Left lung (tissue), 10 donors: ENCODE measurements around the gene MC1R. TPM values are rescaled to one million over a fixed set of nuclear protein-coding genes. Genes with fewer than 3 reads are reported as not detected.
"Not testable (repeated sequence)": the region's sequence is repeated elsewhere in the genome, so short reads cannot be mapped to it uniquely, and the experiment has no call there.

Source experiments
- ATAC-seq: fragments of 200-7000 bp; cut with Tn5 transposase; one replicate; pipeline ENCODE4 v1.9.1; 2020; ENCODE audit warnings: moderate library complexity
- DNase-seq, 4 donors: peaks; one replicate each; pipeline ENCODE4 v3.0.0-alpha.2; 2013 to 2020
- H3K27ac ChIP-seq, 2 donors: fragments of 200-600 bp; sonication (generic) in 1 of 2; one replicate each; pipeline versions ENCODE4 v1.5.0 to v1.8.0; 2020 to 2021
- H3K27me3 ChIP-seq, 2 donors: fragments of 200-600 bp; sonication (generic) in 1 of 2; one replicate each; pipeline versions ENCODE4 v1.5.0 to v1.8.0; 2020 to 2021
- H3K36me3 ChIP-seq, 2 donors: fragments of 200-600 bp; sonication (generic) in 1 of 2; one replicate each; pipeline versions ENCODE4 v1.5.0 to v1.8.0; 2020 to 2021
- H3K4me1 ChIP-seq, 2 donors: fragments of 200-600 bp; one replicate each; pipeline ENCODE4 v1.8.0; 2021
- H3K4me3 ChIP-seq, 2 donors: fragments of 200-600 bp; sonication (generic) in 1 of 2; one replicate each; pipeline versions ENCODE4 v1.5.0 to v1.8.0; 2020 to 2021; ENCODE audit warnings: mild to moderate bottlenecking in 1 of 2
- H3K9me3 ChIP-seq, 2 donors: fragments of 200-600 bp; sonication (generic) in 1 of 2; one replicate each; pipeline versions ENCODE4 v1.5.0 to v1.8.0; 2020 to 2021
- CTCF ChIP-seq, 2 donors: fragments of 200-600 bp; sonication (generic) in 1 of 2; IDR thresholded peaks; one replicate each; pipeline versions ENCODE4 v1.5.0 to v1.8.0; 2021; ENCODE audit warnings: antibody characterized with exemption in 2 of 2
- intact Hi-C, 2 donors: fragments of 100-400 bp; cut with DNase I; formaldehyde crosslinking; loops; one replicate each; pipeline versions ENCODE4 v1.11.2 to v1.14.2; 2022
- polyA plus RNA-seq, 6 donors: library from polyadenylated mRNA; unstranded; fragments of 120-200 nt; gene quantifications; one replicate each; pipeline ENCODE4 v1.2.1, GENCODE V29; 2013; ENCODE audit not compliant: insufficient read length in 6 of 6
- total RNA-seq, 2 donors: library from RNA; stranded (reverse); fragmentation: NEBNext Ultra II Directional; extraction: Animal tissue kit (Norgen Biotek cat#: 25700); gene quantifications; one replicate each; pipeline ENCODE4 v1.2.1, GENCODE V29; 2021
- donor health status: DM: no; HTN: yes; CAD: no.
- donor health status: DM: no; HTN: no; CAD: no.

MC1R gene
- total and polyA plus RNA-seq, 8 donors: 2.9 to 5.0 (median 3.4) TPM

GRCh38 chr16:89873109-89873971, 45.3 kb upstream of the MC1R start, which contains the start of gene TCF25:
TSS of gene TCF25 (plus strand) at chr16:89873592. CDS start at chr16:89873668, 76 bp downstream.
- DNase-seq (peak; percentile 89 to 96 (median 92)), ATAC-seq (peak; percentile 73)
- H3K27ac ChIP-seq: peak within 1 kb of the TSS; percentile 99
- H3K27me3 ChIP-seq: no peaks in the 10 kb centered on the region
- no peaks in the 10 kb centered on the region for H3K9me3 ChIP-seq
- intact Hi-C loops: no loop called here
- peaks cover 14 to 19% of the 10 kb centered on the region in 2 donors for H3K4me1 ChIP-seq
- TF ChIP-seq CTCF (IDR thresholded peaks at IDR 0.05): no peak
- peaks cover 0 to 18% of the 10 kb centered on the region in 2 donors for H3K36me3 ChIP-seq
- peak within 1 kb of the TSS; percentile 80 to 88 for H3K4me3 ChIP-seq

DNA sequence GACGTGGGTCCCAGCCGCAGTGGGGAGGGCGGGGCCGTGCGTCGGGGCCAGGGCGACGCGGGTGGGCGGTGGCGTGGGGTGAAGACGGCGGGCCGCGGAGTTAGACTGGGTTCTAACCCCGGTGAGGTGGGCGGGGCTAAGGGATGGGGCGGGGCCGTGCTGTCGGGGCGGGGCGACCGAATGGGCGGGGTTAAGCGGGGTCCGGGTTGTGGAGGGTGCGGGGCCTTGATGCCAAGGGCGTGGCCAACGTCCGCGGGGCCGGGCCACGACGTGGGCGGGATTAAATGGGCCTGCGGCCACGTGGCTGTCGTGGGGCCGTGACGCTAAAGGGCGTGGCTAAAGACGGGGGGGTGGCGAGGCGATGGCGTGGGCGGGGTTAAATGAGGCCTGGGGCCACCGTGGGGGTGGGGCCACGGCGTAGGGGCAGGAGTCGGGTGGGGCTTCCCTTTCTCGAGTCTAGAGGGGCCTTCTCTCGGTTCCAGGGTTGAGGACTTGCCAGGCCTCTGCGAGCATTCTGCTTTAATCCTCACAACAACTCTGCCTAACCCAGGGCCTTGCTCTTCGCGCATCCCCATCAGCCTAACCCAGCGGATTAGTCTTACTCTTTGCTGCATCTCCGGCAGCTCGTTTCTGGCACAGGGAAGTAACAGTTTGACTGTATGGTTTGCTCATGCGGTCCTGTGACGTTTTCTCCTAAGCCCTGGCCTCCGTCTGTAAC, 44.5 kb upstream of the MC1R start:
- Histone ChIP-seq H3K36me3 (peaks cover 0 to 26% of the 10 kb centered on the region in 2 donors), H3K27me3 (no peaks in the 10 kb centered on the region), H3K4me1 (peaks cover 14 to 19% of the 10 kb centered on the region in 2 donors), H3K4me3 (peak overlapping the region; percentile 80 to 88), H3K9me3 (no peaks in the 10 kb centered on the region), H3K27ac (peak overlapping the region; percentile 99)
- ATAC-seq: peak; percentile 91
- intact Hi-C loops: no loop called here
- no peak for TF ChIP-seq CTCF (IDR thresholded peaks at IDR 0.05)
- peak; percentile 92 to 99 (median 97) for DNase-seq

DNA sequence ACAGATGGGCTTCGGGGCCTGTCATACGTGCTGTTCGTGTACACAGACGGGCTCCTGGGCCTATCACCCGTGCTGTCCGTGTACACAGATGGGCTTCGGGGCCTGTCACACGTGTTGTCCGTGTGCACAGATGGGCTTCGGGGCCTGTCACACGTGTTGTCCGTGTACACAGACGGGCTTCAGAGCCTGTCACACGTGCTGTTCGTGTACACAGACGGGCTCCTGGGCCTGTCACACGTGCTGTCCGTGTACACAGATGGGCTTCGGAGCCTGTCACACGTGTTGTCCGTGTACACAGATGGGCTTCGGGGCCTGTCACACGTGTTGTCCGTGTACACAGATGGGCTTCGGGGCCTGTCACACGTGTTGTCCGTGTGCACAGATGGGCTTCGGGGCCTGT, 39.5 kb upstream of the MC1R start:
- intact Hi-C loops, ATAC-seq, H3K4me3 ChIP-seq, H3K27me3 ChIP-seq, H3K9me3 ChIP-seq, H3K27ac ChIP-seq, DNase-seq, H3K4me1 ChIP-seq: not testable (repeated sequence)
- peaks cover 6 to 70% of the 10 kb centered on the region in 2 donors for H3K36me3 ChIP-seq

DNA sequence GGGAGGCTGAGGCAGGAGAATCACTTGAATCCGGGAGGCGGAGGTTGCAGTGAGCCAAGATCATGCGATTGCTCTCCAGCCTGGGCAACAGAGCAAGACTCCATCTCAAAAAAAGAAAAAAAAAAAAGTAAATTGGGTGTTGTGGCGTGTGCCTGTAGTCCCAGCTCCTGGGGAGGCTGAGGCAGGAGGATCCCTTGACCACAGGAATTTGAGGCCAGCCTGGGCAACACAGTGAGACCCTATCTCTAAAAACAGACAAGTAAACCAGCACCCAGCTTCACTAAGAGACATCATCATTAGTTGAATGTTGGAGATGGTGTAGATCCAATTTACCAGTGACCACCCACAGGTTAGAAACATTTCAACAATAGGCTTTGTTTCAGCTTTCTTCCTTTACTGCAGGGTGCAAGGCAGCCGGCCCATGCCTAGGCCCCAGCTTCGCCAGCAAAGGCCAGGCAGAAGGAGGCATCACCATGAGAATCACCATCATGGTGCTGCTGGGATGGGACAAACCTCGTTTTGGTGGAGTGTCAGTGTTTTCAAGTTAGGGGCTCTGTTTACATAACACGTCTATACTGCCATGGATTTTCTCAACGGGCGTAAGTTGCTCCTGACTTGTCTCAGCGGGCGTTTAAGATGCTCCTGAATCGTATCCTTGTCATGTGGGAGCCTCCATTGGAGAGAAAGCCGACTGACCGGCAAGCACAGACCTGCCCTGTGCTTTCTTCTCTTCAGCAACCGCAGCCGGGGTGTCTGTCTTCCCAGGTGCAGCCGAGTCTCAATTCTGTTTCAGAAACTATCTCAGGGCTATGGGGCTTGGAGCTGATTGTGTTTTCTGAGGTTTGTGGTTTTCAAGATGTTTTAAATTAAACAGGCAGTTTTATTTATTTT, 37.9 kb upstream of the MC1R start:
- ATAC-seq (no peak), DNase-seq (no peak)
- peaks cover 6 to 82% of the 10 kb centered on the region in 2 donors for H3K36me3 ChIP-seq
- no peak for TF ChIP-seq CTCF (IDR thresholded peaks at IDR 0.05)
- no peak overlapping the region for H3K4me3 ChIP-seq
- H3K9me3 ChIP-seq: no peaks in the 10 kb centered on the region
- no peaks in the 10 kb centered on the region for H3K27me3 ChIP-seq
- intact Hi-C loops: no loop called here
- H3K4me1 ChIP-seq: no peaks in the 10 kb centered on the region
- H3K27ac ChIP-seq: no peak overlapping the region

DNA sequence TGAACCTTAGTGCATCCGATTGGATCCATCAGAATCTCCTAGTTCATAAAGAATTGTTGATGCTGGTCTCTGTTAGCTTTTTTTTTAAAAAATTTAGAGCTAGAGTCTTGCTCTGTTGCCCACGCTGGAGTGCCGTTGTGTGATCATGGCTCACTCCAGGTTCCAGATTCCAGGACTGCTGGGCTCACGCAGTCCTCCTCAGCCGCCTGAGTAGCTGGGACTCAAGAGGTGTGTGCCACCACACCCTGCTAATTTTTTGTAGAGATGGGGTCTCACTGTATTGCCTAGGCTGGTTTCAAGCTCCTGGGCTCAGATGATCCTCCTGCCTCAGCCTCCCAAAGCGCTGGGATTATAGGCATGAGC, 37.3 kb upstream of the MC1R start:
- no peaks in the 10 kb centered on the region for H3K9me3 ChIP-seq
- H3K36me3 ChIP-seq: peaks cover 6 to 82% of the 10 kb centered on the region in 2 donors
- no peak overlapping the region for H3K4me3 ChIP-seq
- H3K4me1 ChIP-seq: no peaks in the 10 kb centered on the region
- no peak for TF ChIP-seq CTCF (IDR thresholded peaks at IDR 0.05)
- H3K27me3 ChIP-seq: no peaks in the 10 kb centered on the region
- intact Hi-C loops: no loop called here
- ATAC-seq (no peak), DNase-seq (no peak)
- H3K27ac ChIP-seq: no peak overlapping the region
